NB4 (cell line): ENCODE results near the gene RAD51B.

Source experiments
- DNase-seq: peaks from one replicate; pipeline ENCODE4 v3.0.0; 2010; ENCODE audit warnings: low read depth
- H3K4me3 ChIP-seq: one replicate; pipeline ENCODE4 v1.5.1; 2011; ENCODE audit warnings: mild to moderate bottlenecking, low read depth, low read length, moderate library complexity
- MYC ChIP-seq: IDR thresholded peaks from 2 replicates; pipeline ENCODE4 v1.6.1; 2011; ENCODE audit warnings: low read depth, low read length
- POLR2A ChIP-seq: IDR thresholded peaks from 2 replicates; pipeline ENCODE4 v1.6.1; 2011; ENCODE audit warnings: mild to moderate bottlenecking; ENCODE audit not compliant: insufficient read length; ENCODE audit errors: extremely low read depth
- TF ChIP-seq, protein P1 (sequence below): IDR thresholded peaks from one replicate; pipeline ENCODE4 v1.5.1; 2012; ENCODE audit warnings: low read depth, low read length
- TF ChIP-seq, protein P2 (sequence below): IDR thresholded peaks from 2 replicates; pipeline ENCODE4 v1.6.1; 2011; ENCODE audit warnings: low read depth, low read length

Gene RAD51B

DNA sequence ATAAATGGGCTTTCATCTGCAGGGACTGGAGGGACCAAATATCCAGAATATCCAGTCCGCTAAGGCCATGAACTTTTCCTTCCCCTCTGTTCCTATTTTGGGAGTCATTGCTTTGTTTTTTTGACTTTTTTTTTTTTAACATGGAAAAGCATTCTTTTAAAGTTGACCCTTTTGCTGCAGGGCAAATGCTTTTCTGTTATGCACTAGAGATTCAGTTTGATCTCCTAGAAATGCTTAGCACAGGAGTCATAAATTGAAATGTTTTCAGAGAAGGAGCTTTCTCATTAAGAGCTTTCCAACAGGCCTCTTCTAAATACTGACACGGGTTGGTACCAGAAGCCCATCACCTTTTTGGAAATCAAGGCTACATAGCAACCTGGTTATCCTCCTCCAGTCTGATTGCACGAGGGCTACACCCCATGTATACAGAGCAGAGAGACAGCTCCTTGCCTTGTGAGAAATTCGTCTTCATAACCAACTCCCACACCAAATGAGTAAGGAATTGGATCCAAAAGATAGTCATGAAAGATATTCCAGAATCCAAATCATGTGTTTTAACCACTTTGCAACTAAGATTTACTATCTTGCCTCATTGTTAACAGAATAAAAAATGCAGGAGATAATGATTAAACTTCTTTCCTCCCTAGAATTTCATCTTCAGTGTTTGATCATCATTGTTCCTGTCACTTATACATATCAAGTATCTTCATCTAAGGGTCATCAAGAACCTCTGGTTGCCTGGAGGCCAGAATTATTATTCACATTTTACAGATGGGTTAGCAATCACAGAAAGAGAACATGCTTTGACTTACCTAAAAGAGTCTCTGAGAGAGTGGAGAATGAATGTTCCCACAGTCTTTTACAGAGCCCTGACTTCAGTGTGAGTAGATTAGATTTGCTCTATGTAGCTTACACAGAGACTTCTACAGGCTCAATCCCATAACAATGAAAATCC, 583.9 kb downstream of the RAD51B start:
- TF ChIP-seq, protein P1, sequence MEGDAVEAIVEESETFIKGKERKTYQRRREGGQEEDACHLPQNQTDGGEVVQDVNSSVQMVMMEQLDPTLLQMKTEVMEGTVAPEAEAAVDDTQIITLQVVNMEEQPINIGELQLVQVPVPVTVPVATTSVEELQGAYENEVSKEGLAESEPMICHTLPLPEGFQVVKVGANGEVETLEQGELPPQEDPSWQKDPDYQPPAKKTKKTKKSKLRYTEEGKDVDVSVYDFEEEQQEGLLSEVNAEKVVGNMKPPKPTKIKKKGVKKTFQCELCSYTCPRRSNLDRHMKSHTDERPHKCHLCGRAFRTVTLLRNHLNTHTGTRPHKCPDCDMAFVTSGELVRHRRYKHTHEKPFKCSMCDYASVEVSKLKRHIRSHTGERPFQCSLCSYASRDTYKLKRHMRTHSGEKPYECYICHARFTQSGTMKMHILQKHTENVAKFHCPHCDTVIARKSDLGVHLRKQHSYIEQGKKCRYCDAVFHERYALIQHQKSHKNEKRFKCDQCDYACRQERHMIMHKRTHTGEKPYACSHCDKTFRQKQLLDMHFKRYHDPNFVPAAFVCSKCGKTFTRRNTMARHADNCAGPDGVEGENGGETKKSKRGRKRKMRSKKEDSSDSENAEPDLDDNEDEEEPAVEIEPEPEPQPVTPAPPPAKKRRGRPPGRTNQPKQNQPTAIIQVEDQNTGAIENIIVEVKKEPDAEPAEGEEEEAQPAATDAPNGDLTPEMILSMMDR = no peak
- TF ChIP-seq MYC (no peak), POLR2A (no peak)
- TF ChIP-seq, protein P2, sequence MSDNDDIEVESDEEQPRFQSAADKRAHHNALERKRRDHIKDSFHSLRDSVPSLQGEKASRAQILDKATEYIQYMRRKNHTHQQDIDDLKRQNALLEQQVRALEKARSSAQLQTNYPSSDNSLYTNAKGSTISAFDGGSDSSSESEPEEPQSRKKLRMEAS = no peak
- no peak overlapping the region for H3K4me3 ChIP-seq
- no peak for DNase-seq

DNA sequence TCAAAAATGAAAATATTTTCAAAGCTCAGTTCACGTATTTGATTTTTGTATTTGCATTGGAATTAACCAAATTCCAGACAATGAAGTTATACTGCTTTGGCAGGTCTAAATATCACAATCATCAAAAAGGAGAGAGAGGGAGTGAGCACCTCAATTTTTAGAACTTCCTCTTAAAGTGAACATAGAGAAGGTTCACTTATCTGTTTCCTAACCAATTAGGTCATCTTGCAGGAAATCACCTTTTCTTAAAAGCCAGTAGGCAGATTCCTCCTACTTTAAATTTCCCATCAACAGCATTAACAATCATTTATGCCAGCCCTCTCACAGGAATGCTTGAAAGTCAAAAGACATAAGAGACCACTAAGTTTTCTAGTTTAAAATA, 584.6 kb downstream of the RAD51B start:
- H3K4me3 ChIP-seq = no peak overlapping the region
- DNase-seq = no peak
- TF ChIP-seq, protein P2 = no peak

DNA sequence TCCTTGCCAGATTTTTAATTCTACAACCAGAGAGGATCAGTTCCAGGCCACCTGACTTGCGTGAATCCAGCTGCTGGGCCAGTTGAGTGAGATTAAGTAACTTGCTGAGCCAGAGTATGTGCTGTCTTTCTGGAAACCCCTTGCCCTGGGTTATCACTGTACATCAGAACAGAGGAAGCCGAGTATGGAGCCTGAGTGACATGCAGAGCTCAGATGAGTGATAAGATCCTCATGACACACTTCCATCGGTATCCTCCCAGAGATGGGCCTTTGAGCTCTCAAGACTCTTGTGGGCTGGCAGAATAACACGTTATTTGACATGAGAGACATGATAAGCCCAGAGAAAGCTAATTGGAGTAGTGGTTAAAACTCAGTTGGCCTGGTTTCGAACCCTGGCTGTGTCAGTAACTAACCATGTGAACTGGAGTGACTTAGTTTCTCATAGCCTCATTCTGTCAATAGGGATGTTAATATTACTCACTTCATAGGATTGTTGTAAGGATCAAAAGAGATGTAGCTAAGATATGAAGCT, 585.1 kb downstream of the RAD51B start:
- no peak for DNase-seq
- no peak for TF ChIP-seq MYC
- TF ChIP-seq, protein P1 = no peak
- TF ChIP-seq, protein P2 = no peak
- no peak for TF ChIP-seq POLR2A
- no peak overlapping the region for H3K4me3 ChIP-seq

DNA sequence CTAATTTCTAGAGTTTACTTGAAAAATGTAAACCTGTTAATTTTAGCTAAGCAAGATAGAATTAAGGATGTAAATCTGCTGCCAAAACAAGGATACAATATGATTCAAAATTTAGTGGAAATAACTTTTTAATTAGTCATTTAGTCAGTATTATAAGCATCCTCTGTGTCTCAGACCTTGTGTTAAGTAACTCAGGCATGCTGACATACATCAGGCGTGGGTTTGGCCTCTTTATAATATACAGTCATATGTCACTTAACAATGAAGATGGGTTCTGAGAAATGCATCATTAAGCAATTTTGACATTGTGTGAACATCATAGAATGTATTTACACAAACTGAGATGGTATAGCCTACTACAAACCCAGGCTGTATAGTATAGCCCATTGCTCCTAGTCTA, 586.4 kb downstream of the RAD51B start:
- TF ChIP-seq, protein P1 = no peak
- no peak for TF ChIP-seq POLR2A
- H3K4me3 ChIP-seq = no peak overlapping the region
- no peak for DNase-seq

DNA sequence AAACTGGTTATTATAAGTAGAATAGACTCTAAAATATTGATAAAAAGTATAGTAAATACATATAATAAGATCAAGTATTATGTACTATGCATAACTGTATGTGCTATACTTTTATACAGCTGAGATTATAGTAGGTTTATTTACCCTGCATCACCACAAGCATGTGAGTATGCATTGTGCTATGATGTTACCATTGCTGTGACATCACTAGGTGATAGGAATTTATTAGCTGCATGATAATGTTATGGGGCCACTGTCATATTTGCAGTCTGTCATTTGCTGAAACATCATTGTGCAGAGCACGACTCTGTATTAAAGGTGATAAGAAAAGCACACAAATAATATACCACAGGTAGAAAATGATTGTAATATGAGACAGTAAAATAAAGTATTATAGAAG, 587.7 kb downstream of the RAD51B start:
- H3K4me3 ChIP-seq = no peak overlapping the region
- TF ChIP-seq POLR2A (no peak), MYC (no peak)
- TF ChIP-seq, protein P1 = no peak
- TF ChIP-seq, protein P2 = no peak
- DNase-seq = no peak

DNA sequence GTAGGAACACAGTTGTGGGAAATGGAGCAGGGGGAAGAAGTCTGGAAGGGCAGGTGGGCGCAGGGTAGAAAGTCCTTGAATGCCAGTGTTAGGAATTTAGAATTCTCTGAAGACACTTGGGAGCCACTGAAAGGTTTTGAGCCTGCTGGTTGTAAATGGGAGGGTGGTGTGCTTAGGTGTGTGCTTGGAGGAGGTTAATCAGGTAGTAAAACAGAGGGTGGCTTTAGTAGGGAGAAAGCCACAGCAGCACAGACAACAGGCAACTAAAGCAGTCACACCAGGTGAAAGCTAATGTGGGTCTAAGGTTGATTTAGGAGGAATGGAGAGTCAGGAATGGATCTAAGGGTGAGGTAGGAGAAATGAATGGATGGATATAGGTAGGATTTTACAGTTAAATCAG, 588.2 kb downstream of the RAD51B start:
- no peak for DNase-seq
- TF ChIP-seq, protein P2 = no peak
- TF ChIP-seq, protein P1 = no peak
- TF ChIP-seq POLR2A (no peak), MYC (no peak)
- H3K4me3 ChIP-seq = no peak overlapping the region
